Stimulated activated CD4-positive, alpha-beta T cell treated with anti-CD3 and anti-CD28 coated beads, Interleukin-15, amount 100 ng/mL, for 24 hours (primary cell): ENCODE results near the gene TCEAL8.

ENCODE experiments used
- DNase-seq: peaks from one replicate; pipeline ENCODE4 v3.0.0-alpha.2; 2020

Gene TCEAL8

DNA sequence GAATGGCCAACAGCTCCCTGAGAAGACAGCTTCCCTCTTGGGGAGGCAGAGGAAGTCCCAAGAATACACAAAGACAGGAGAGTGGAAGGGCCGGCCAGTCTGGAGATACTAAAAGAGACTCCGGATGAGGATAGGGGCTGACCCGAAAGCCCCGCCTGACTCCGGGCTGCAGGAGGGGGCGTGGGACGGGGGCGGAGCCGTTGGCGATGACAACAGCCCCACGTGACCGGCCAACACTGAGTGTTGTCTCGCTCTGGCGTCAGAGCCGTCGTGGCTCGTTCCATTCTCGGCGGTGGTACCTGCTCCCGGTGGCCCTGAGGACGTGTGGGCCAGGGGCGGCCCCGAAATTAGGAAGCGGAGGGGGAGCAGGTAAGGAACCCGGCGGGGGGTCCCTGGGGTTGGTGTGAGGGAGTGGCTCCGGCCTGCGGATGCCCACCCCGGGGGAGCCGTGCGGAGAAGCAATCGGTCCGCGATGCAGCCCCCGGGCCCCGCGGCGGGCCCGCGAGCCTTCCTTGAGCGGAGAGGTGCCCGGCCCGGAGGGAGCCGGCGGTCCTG is 40.0 kb downstream of the TCEAL8 start, which contains the start of gene BEX4:
TSS of gene BEX4 (plus strand) at position 239 of the 555 bp plus-strand sequence. CDS start 1,046 bp downstream, outside the sequence.
- peak; percentile 87 for DNase-seq

GRCh38 chrX:103212749-103213457 is 42.1 kb downstream of the TCEAL8 start:
- no peak for DNase-seq

GRCh38 chrX:103211012-103211715 is 43.8 kb downstream of the TCEAL8 start:
- peak; percentile 34 for DNase-seq

- DNase-seq, result no peak
These were observed 44.9 kb downstream of the TCEAL8 start for GRCh38 chrX:103210056-103210455.
